HepG2 (cell line): Measurements from ENCODE around the gene RDH13. TPM values are rescaled to one million over a fixed set of nuclear protein-coding genes. Genes with fewer than 3 reads are reported as not detected.

Experiments
- ARNT ChIP-seq: fragments of 450-650 bp; IDR thresholded peaks from 2 replicates; pipeline ENCODE4 v1.6.1; 2017
- HNRNPL ChIP-seq: fragments of 200-400 bp; formaldehyde crosslinking; IDR thresholded peaks from 2 replicates; pipeline ENCODE4 v1.6.1; 2017; ENCODE audit warnings: mild to moderate bottlenecking, low read depth, low read length
- MZF1 ChIP-seq: sonication (generic); formaldehyde crosslinking; IDR thresholded peaks from 2 replicates; pipeline ENCODE4 v1.8.1; 2023; ENCODE audit warnings: mild to moderate bottlenecking, missing genetic modification reagents, borderline replicate concordance
- NFAT5 ChIP-seq: sonication (generic); formaldehyde crosslinking; IDR thresholded peaks from 2 replicates; pipeline ENCODE4 v1.4.0; 2020; ENCODE audit warnings: missing genetic modification reagents
- NR2C2 ChIP-seq: sonication (generic); formaldehyde crosslinking; IDR thresholded peaks from 2 replicates; pipeline ENCODE4 v1.4.0; 2020; ENCODE audit warnings: missing genetic modification reagents, mild to moderate bottlenecking, moderate library complexity, borderline replicate concordance
- SOX6 ChIP-seq, 2 experiments: fragments of 450-650 bp in 1 of 2; sonication (generic) in 1 of 2; formaldehyde crosslinking in 1 of 2; IDR thresholded peaks; 2 replicates each; pipeline versions ENCODE4 v1.4.0 to v1.6.1; 2017 to 2020; ENCODE audit warnings: antibody characterized with exemption in 1 of 2, mild to moderate bottlenecking in 1 of 2, missing genetic modification reagents in 1 of 2
- ZBTB3 ChIP-seq: sonication (generic); formaldehyde crosslinking; IDR thresholded peaks from 2 replicates; pipeline ENCODE4 v1.4.0; 2020; ENCODE audit warnings: low read depth, mild to moderate bottlenecking, moderate library complexity, missing genetic modification reagents, borderline replicate concordance
- ZNF224 ChIP-seq: sonication (generic); formaldehyde crosslinking; IDR thresholded peaks from 2 replicates; pipeline ENCODE4 v1.5.0; 2020; ENCODE audit warnings: mild to moderate bottlenecking, missing genetic modification reagents
- ZNF563 ChIP-seq: sonication (generic); formaldehyde crosslinking; IDR thresholded peaks from 2 replicates; pipeline ENCODE4 v1.8.0; 2022; ENCODE audit warnings: mild to moderate bottlenecking, moderate library complexity, missing genetic modification reagents
- ZNF616 ChIP-seq: sonication (generic); formaldehyde crosslinking; IDR thresholded peaks from 2 replicates; pipeline ENCODE4 v1.5.0; 2020; ENCODE audit warnings: low read depth, mild to moderate bottlenecking, missing genetic modification reagents
- ZSCAN29 ChIP-seq: sonication (generic); formaldehyde crosslinking; conservative IDR thresholded peaks from 2 replicates; pipeline ENCODE4 v1.4.0; 2020; ENCODE audit warnings: mild to moderate bottlenecking, missing genetic modification reagents
- polyA plus RNA-seq, 8 experiments: library from polyadenylated mRNA; depleted of rRNA in 3 of 8; stranded (reverse) in 7 of 8; unstranded in 1 of 8; fragments of >200 nt; fragmentation: Illumina TruSeq in 4 of 8; extraction: Trizol in 4 of 8; gene quantifications; 2 replicates each; pipeline versions ENCODE4 v1.2.1 to v1.2.3, GENCODE V29; 2011 to 2016; ENCODE audit warnings: low read depth in 4 of 8, missing spikeins in 1 of 8, mixed read lengths in 1 of 8; ENCODE audit not compliant: insufficient read depth in 1 of 8
- total RNA-seq, 5 experiments: library from RNA; depleted of rRNA; stranded (reverse); fragments of >200 nt; fragmentation: Illumina TruSeq; extraction: Trizol; gene quantifications; 2 replicates each; pipeline ENCODE4 v1.2.3, GENCODE V29; 2016; ENCODE audit warnings: low read depth in 1 of 5
- TF ChIP-seq, protein P1 (sequence below): IDR thresholded peaks from 2 replicates; pipeline ENCODE4 v1.6.1; 2016; ENCODE audit warnings: low read depth
- TF ChIP-seq, protein P2 (sequence below): sonication (generic); formaldehyde crosslinking; IDR thresholded peaks from 2 replicates; pipeline ENCODE4 v1.4.0; 2020; ENCODE audit warnings: missing genetic modification reagents, borderline replicate concordance
- TF ChIP-seq, protein P3 (sequence below): IDR thresholded peaks from 2 replicates; pipeline ENCODE4 v1.6.1; 2016
- TF ChIP-seq, protein P4 (sequence below): sonication (generic); formaldehyde crosslinking; IDR thresholded peaks from 2 replicates; pipeline ENCODE4 v1.4.0; 2020; ENCODE audit warnings: missing genetic modification reagents

Gene RDH13
- total and polyA plus RNA-seq, 2 of the 13 experiments (the other 11 are each of a cell fraction or from before 2014, with no cell fraction given), result 13.4 to 21.5 TPM

GRCh38 chr19:55080968-55081769 is 18.2 kb upstream of the RDH13 start (continued):
- TF ChIP-seq, protein P1, sequence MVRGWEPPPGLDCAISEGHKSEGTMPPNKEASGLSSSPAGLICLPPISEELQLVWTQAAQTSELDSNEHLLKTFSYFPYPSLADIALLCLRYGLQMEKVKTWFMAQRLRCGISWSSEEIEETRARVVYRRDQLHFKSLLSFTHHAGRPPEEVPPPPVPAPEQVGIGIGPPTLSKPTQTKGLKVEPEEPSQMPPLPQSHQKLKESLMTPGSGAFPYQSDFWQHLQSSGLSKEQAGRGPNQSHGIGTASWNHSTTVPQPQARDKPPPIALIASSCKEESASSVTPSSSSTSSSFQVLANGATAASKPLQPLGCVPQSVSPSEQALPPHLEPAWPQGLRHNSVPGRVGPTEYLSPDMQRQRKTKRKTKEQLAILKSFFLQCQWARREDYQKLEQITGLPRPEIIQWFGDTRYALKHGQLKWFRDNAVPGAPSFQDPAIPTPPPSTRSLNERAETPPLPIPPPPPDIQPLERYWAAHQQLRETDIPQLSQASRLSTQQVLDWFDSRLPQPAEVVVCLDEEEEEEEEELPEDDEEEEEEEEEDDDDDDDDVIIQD (CRISPR knock-in tag), result no peak
- TF ChIP-seq ARNT (no peak), ZNF224 (CRISPR knock-in tag) (no peak), ZNF563 (no peak), NR2C2 (CRISPR knock-in tag) (no peak), HNRNPL (no peak), NFAT5 (CRISPR knock-in tag) (no peak), MZF1 (CRISPR knock-in tag) (no peak), SOX6 (IDR thresholded peaks at IDR 0.05) (no peak), SOX6 (CRISPR knock-in tag; IDR thresholded peaks at IDR 0.05) (0 out of 2 replicates have a peak, but pooled peaks have one; percentile 7), ZSCAN29 (CRISPR knock-in tag) (no peak), ZNF616 (no peak), ZBTB3 (CRISPR knock-in tag) (no peak)
- TF ChIP-seq, protein P2, sequence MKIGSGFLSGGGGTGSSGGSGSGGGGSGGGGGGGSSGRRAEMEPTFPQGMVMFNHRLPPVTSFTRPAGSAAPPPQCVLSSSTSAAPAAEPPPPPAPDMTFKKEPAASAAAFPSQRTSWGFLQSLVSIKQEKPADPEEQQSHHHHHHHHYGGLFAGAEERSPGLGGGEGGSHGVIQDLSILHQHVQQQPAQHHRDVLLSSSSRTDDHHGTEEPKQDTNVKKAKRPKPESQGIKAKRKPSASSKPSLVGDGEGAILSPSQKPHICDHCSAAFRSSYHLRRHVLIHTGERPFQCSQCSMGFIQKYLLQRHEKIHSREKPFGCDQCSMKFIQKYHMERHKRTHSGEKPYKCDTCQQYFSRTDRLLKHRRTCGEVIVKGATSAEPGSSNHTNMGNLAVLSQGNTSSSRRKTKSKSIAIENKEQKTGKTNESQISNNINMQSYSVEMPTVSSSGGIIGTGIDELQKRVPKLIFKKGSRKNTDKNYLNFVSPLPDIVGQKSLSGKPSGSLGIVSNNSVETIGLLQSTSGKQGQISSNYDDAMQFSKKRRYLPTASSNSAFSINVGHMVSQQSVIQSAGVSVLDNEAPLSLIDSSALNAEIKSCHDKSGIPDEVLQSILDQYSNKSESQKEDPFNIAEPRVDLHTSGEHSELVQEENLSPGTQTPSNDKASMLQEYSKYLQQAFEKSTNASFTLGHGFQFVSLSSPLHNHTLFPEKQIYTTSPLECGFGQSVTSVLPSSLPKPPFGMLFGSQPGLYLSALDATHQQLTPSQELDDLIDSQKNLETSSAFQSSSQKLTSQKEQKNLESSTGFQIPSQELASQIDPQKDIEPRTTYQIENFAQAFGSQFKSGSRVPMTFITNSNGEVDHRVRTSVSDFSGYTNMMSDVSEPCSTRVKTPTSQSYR (CRISPR knock-in tag), result no peak
- TF ChIP-seq, protein P3, sequence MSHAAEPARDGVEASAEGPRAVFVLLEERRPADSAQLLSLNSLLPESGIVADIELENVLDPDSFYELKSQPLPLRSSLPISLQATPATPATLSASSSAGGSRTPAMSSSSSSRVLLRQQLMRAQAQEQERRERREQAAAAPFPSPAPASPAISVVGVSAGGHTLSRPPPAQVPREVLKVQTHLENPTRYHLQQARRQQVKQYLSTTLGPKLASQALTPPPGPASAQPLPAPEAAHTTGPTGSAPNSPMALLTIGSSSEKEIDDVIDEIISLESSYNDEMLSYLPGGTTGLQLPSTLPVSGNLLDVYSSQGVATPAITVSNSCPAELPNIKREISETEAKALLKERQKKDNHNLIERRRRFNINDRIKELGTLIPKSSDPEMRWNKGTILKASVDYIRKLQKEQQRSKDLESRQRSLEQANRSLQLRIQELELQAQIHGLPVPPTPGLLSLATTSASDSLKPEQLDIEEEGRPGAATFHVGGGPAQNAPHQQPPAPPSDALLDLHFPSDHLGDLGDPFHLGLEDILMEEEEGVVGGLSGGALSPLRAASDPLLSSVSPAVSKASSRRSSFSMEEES (CRISPR knock-in tag), result no peak
- TF ChIP-seq, protein P4, sequence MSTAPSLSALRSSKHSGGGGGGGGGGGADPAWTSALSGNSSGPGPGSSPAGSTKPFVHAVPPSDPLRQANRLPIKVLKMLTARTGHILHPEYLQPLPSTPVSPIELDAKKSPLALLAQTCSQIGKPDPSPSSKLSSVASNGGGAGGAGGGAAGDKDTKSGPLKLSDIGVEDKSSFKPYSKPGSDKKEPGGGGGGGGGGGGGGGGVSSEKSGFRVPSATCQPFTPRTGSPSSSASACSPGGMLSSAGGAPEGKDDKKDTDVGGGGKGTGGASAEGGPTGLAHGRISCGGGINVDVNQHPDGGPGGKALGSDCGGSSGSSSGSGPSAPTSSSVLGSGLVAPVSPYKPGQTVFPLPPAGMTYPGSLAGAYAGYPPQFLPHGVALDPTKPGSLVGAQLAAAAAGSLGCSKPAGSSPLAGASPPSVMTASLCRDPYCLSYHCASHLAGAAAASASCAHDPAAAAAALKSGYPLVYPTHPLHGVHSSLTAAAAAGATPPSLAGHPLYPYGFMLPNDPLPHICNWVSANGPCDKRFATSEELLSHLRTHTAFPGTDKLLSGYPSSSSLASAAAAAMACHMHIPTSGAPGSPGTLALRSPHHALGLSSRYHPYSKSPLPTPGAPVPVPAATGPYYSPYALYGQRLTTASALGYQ (CRISPR knock-in tag), result no peak
